Liver (tissue), 9 donors: Measurements from ENCODE around the gene NINJ2. TPM values are rescaled to one million over a fixed set of nuclear protein-coding genes. Genes with fewer than 3 reads are reported as not detected.

ENCODE experiments used
- DNase-seq: peaks from one replicate; pipeline ENCODE4 v3.0.0-alpha.2; 2017; ENCODE audit warnings: low spot score
- H3K27ac ChIP-seq, 2 donors: one replicate each; pipeline ENCODE4 v1.7.0; 2013; ENCODE audit warnings: inconsistent platforms in 2 of 2, low read length in 2 of 2, control low read depth in 1 of 2, low read depth in 1 of 2, mild to moderate bottlenecking in 1 of 2
- H3K27me3 ChIP-seq, 4 donors: one replicate each; pipeline versions ENCODE4 v1.6.1 to v1.7.0; 2013; ENCODE audit warnings: low read length in 3 of 4, inconsistent platforms in 1 of 4, mild to moderate bottlenecking in 1 of 4, moderate library complexity in 1 of 4; ENCODE audit not compliant: control insufficient read depth in 4 of 4, insufficient read depth in 4 of 4
- H3K36me3 ChIP-seq, 4 donors: one replicate each; pipeline versions ENCODE4 v1.6.1 to v1.7.0; 2013; ENCODE audit warnings: low read length in 3 of 4, mild to moderate bottlenecking in 3 of 4, low read depth in 1 of 4, moderate library complexity in 1 of 4; ENCODE audit not compliant: control insufficient read depth in 4 of 4, insufficient read depth in 3 of 4
- H3K4me1 ChIP-seq, 4 donors: one replicate each; pipeline versions ENCODE4 v1.6.1 to v1.7.0; 2013; ENCODE audit warnings: low read length in 3 of 4, mild to moderate bottlenecking in 3 of 4, moderate library complexity in 1 of 4; ENCODE audit not compliant: control insufficient read depth in 4 of 4, insufficient read depth in 4 of 4
- H3K4me3 ChIP-seq, 3 donors: one replicate each; pipeline versions ENCODE4 v1.6.1 to v1.7.0; 2013; ENCODE audit warnings: low read length in 3 of 3, control low read depth in 1 of 3, low read depth in 1 of 3, mild to moderate bottlenecking in 1 of 3
- H3K9ac ChIP-seq, 2 donors: one replicate each; pipeline ENCODE4 v1.7.0; 2013; ENCODE audit warnings: low read length in 2 of 2, mild to moderate bottlenecking in 2 of 2, moderate library complexity in 2 of 2, control low read depth in 1 of 2, low read depth in 1 of 2
- H3K9me3 ChIP-seq, 4 donors: one replicate each; pipeline versions ENCODE4 v1.6.1 to v1.7.0; 2013; ENCODE audit warnings: low read length in 3 of 4; ENCODE audit not compliant: control insufficient read depth in 4 of 4
- ATF3 ChIP-seq: IDR thresholded peaks from 2 replicates; pipeline ENCODE4 v1.6.1; 2016; ENCODE audit warnings: antibody characterized with exemption
- EGR1 ChIP-seq, 2 donors: IDR thresholded peaks; 2 replicates each; pipeline ENCODE4 v1.6.1; 2016 to 2018; ENCODE audit warnings: antibody characterized with exemption in 2 of 2, low read depth in 2 of 2
- FOXA2 ChIP-seq: IDR thresholded peaks from 2 replicates; pipeline ENCODE4 v1.6.1; 2016; ENCODE audit warnings: antibody characterized with exemption
- GABPA ChIP-seq, 2 donors: IDR thresholded peaks in 1 of 2; conservative IDR thresholded peaks in 1 of 2; 2 replicates each; pipeline ENCODE4 v1.6.1; 2016; ENCODE audit warnings: antibody characterized with exemption in 2 of 2, mild to moderate bottlenecking in 1 of 2, moderate library complexity in 1 of 2
- HNF4A ChIP-seq, 2 donors: conservative IDR thresholded peaks; 2 replicates each; pipeline ENCODE4 v1.6.1; 2016; ENCODE audit warnings: antibody characterized with exemption in 2 of 2, mild to moderate bottlenecking in 2 of 2
- HNF4G ChIP-seq: IDR thresholded peaks from 2 replicates; pipeline ENCODE4 v1.6.1; 2016; ENCODE audit warnings: antibody characterized with exemption
- JUND ChIP-seq, 2 donors: IDR thresholded peaks; 2 replicates each; pipeline ENCODE4 v1.6.1; 2016; ENCODE audit warnings: antibody characterized with exemption in 2 of 2
- MAX ChIP-seq: IDR thresholded peaks from 2 replicates; pipeline ENCODE4 v1.6.1; 2016; ENCODE audit warnings: antibody characterized with exemption
- NR2F2 ChIP-seq: IDR thresholded peaks from 2 replicates; pipeline ENCODE4 v1.6.1; 2016; ENCODE audit warnings: antibody characterized with exemption
- RAD21 ChIP-seq, 2 donors: IDR thresholded peaks; 2 replicates each; pipeline ENCODE4 v1.6.1; 2016; ENCODE audit warnings: antibody characterized with exemption in 2 of 2, mild to moderate bottlenecking in 2 of 2
- REST ChIP-seq: IDR thresholded peaks from 2 replicates; pipeline ENCODE4 v1.6.1; 2016; ENCODE audit warnings: antibody characterized with exemption, mild to moderate bottlenecking
- SP1 ChIP-seq: IDR thresholded peaks from 2 replicates; pipeline ENCODE4 v1.6.1; 2018; ENCODE audit warnings: antibody characterized with exemption, mild to moderate bottlenecking
- ZBTB33 ChIP-seq: IDR thresholded peaks from 2 replicates; pipeline ENCODE4 v1.6.1; 2016; ENCODE audit warnings: antibody characterized with exemption
- WGBS: extraction: QIAGEN DNeasy Blood & Tissue Kit; methylation state at CpG from one replicate; pipeline ENCODE4 v1.1.7; 2013; 5-methylcytosine and 5-hydroxymethylcytosine counted together
- polyA plus RNA-seq, 2 donors: library from polyadenylated mRNA; stranded (reverse) in 1 of 2; unstranded in 1 of 2; fragments of 200-250 nt in 1 of 2; fragments of >200 nt in 1 of 2; fragmentation: Nextera tagmentation in 1 of 2; extraction: Ambion mirVana in 1 of 2; gene quantifications; one replicate each; pipeline versions ENCODE4 v1.2.1 to v1.2.3, GENCODE V29; 2013 to 2015
- total RNA-seq, 2 donors: library from RNA; depleted of rRNA; stranded (reverse); fragments of >200 nt; gene quantifications; one replicate each; pipeline ENCODE4 v1.2.3, GENCODE V29; 2014
- donor health status: healthy.
- donor health status: healthy.
- donor health status: healthy.
- donor health status: healthy.
- donor health status: healthy.

Gene NINJ2
- total and polyA plus RNA-seq, 4 donors = 6.7 to 16.5 (median 15.4) TPM

- 79% methylated on average over 2 of the region's 2 CpGs for WGBS
- H3K27me3 ChIP-seq = no peaks in the 10 kb centered on the region
Observed at GRCh38 chr12:697481-697880, 34.2 kb upstream of the NINJ2 start.

More at GRCh38 chr12:697481-697880, 34.2 kb upstream of the NINJ2 start:
- no peak for DNase-seq
- Histone ChIP-seq H3K9me3 (peaks cover 0 to 5% (median 2%) of the 10 kb centered on the region in 4 donors), H3K4me3 (no peak overlapping the region), H3K36me3 (no peaks in the 10 kb centered on the region), H3K4me1 (peaks cover 0 to 6% (median 3%) of the 10 kb centered on the region in 4 donors), H3K27ac (no peak overlapping the region), H3K9ac (no peak overlapping the region)
- TF ChIP-seq HNF4A (conservative IDR thresholded peaks at IDR 0.05) (no peak), GABPA (IDR thresholded peaks at IDR 0.05 in 1 of 2, conservative IDR thresholded peaks at IDR 0.05 in 1 of 2) (no peak), MAX (no peak), NR2F2 (no peak), ATF3 (no peak), HNF4G (no peak), JUND (IDR thresholded peaks at IDR 0.05) (no peak), REST (no peak), RAD21 (IDR thresholded peaks at IDR 0.05) (no peak), FOXA2 (no peak), EGR1 (IDR thresholded peaks at IDR 0.05; ENCODE audit: low read depth in 2 of 2) (no peak), SP1 (no peak), ZBTB33 (no peak)
